ENCODE results near the gene SEC61B.
"Not testable (repeated sequence)": the region's sequence is repeated elsewhere in the genome, so short reads cannot be mapped to it uniquely, and the experiment has no call there.

Gene SEC61B

GRCh38 chr9:99230206-99230605, 8.1 kb downstream of the SEC61B start:
- H3K27ac ChIP-seq: no peak overlapping the region
- TF ChIP-seq CTCF (IDR thresholded peaks at IDR 0.05): no peak

- no peak for TF ChIP-seq ZFX (IDR thresholded peaks at IDR 0.05; ENCODE audit: borderline replicate concordance)
- TF ChIP-seq CTCF (IDR thresholded peaks at IDR 0.05): peak; percentile 44
- H3K27ac ChIP-seq: no peak overlapping the region
These were observed 9.6 kb downstream of the SEC61B start for GRCh38 chr9:99231711-99232110.

- H3K27ac ChIP-seq: no peak overlapping the region
- TF ChIP-seq ZFX (IDR thresholded peaks at IDR 0.05; ENCODE audit: borderline replicate concordance) (no peak), CTCF (IDR thresholded peaks at IDR 0.05) (no peak)
These were observed 12.5 kb downstream of the SEC61B start for GRCh38 chr9:99234618-99235017.

GRCh38 chr9:99235069-99235468, 13.0 kb downstream of the SEC61B start:
- no peak for TF ChIP-seq ZFX (IDR thresholded peaks at IDR 0.05; ENCODE audit: borderline replicate concordance)
- TF ChIP-seq CTCF (IDR thresholded peaks at IDR 0.05): no peak
- no peak overlapping the region for H3K27ac ChIP-seq

- TF ChIP-seq ZFX (IDR thresholded peaks at IDR 0.05; ENCODE audit: borderline replicate concordance): no peak
- TF ChIP-seq CTCF (IDR thresholded peaks at IDR 0.05): no peak
- no peak overlapping the region for H3K27ac ChIP-seq
These were observed 14.0 kb downstream of the SEC61B start for GRCh38 chr9:99235926-99236634.

GRCh38 chr9:99237356-99237755, 15.3 kb downstream of the SEC61B start:
- TF ChIP-seq ZFX (IDR thresholded peaks at IDR 0.05; ENCODE audit: borderline replicate concordance) (no peak), CTCF (IDR thresholded peaks at IDR 0.05) (no peak)
- no peak overlapping the region for H3K27ac ChIP-seq

GRCh38 chr9:99237849-99238248, 15.8 kb downstream of the SEC61B start:
- not testable (repeated sequence) for H3K27ac ChIP-seq

GRCh38 chr9:99238331-99238730, 16.2 kb downstream of the SEC61B start:
- H3K27ac ChIP-seq: no peak overlapping the region
- TF ChIP-seq ZFX (IDR thresholded peaks at IDR 0.05; ENCODE audit: borderline replicate concordance) (no peak), CTCF (IDR thresholded peaks at IDR 0.05) (no peak)

Measured in 22Rv1 (cell line).